Measurements from ENCODE around the gene MCF2L. TPM values are rescaled to one million over a fixed set of nuclear protein-coding genes. Genes with fewer than 3 reads are reported as not detected.
A peak's percentile ranks its signal among the peaks of the same experiment; 100 is the strongest.

The MCF2L gene
- polyA plus RNA-seq, 1 donor, result 30.9 TPM

DNA sequence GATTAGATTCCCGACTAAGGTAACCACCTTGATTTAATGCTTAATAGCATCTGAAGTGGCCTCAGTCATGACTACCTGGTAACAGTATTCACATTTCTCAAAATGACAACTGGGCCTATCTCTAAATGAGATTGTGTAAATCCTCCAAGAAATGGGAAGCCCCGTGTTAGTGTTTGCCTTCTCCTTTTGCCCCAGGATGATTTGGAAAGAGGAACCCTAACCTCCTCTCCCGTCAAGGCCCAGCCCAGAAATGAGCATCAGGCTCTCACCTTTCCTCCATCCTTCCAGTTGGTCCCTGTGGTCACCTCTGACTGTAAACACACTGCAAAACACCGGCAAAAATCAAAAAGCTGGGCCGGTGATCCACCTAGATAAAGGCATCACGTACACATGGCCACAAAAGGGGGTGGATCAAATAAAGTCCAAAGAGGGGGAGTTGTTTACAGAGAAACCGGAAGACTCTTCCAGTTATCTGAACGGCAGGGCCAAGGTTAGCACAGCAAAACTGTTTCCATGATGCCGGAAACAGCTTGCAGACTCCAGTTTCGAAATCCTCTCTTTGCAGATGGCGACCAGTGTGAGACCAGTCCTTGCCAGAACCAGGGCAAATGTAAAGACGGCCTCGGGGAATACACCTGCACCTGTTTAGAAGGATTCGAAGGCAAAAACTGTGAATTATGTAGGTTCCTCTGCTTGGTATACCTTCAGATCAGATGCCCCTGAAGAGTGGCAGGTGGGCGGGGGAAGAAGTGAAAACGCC is 170.0 kb downstream of the MCF2L start:
- WGBS (ENCODE audit: insufficient coverage, low lambda C conversion rate), result 100% methylated on average over 1 of the region's 16 CpGs
- Histone ChIP-seq H3K4me3 (ENCODE audit: low read length) (no peak overlapping the region), H3K27ac (ENCODE audit: low read length) (no peak overlapping the region), H3K9me3 (ENCODE audit: control insufficient read depth, low read depth, low read length) (no peaks in the 10 kb centered on the region), H3K4me1 (ENCODE audit: control insufficient read depth, insufficient read depth, low read length) (peaks cover 7% of the 10 kb centered on the region), H3K27me3 (ENCODE audit: control insufficient read depth, insufficient read depth, low read length) (no peaks in the 10 kb centered on the region), H3K36me3 (ENCODE audit: control insufficient read depth, insufficient read depth, low read length) (peaks cover 28% of the 10 kb centered on the region)
- DNase-seq, result peak; percentile 33 to 58

- peaks cover 7% of the 10 kb centered on the region for H3K4me1 ChIP-seq (ENCODE audit: control insufficient read depth, insufficient read depth, low read length)
- H3K9me3 ChIP-seq (ENCODE audit: control insufficient read depth, low read depth, low read length), result no peaks in the 10 kb centered on the region
- H3K27ac ChIP-seq (ENCODE audit: low read length), result no peak overlapping the region
- DNase-seq, result no peak
- peaks cover 27% of the 10 kb centered on the region for H3K36me3 ChIP-seq (ENCODE audit: control insufficient read depth, insufficient read depth, low read length)
- H3K27me3 ChIP-seq (ENCODE audit: control insufficient read depth, insufficient read depth, low read length), result no peaks in the 10 kb centered on the region
- 100% methylated on average over 1 of the region's 5 CpGs for WGBS (ENCODE audit: insufficient coverage, low lambda C conversion rate)
- H3K4me3 ChIP-seq (ENCODE audit: low read length), result no peak overlapping the region
Observed at GRCh38 chr13:113139577-113139976, 170.6 kb downstream of the MCF2L start.

- H3K27ac ChIP-seq (ENCODE audit: low read length), result no peak overlapping the region
- no peak for DNase-seq
- peaks cover 27% of the 10 kb centered on the region for H3K36me3 ChIP-seq (ENCODE audit: control insufficient read depth, insufficient read depth, low read length)
- WGBS (ENCODE audit: insufficient coverage, low lambda C conversion rate), result no CpG with 5 or more reads among the region's 26 CpGs
- H3K9me3 ChIP-seq (ENCODE audit: control insufficient read depth, low read depth, low read length), result no peaks in the 10 kb centered on the region
- no peak overlapping the region for H3K4me3 ChIP-seq (ENCODE audit: low read length)
- H3K4me1 ChIP-seq (ENCODE audit: control insufficient read depth, insufficient read depth, low read length), result peaks cover 7% of the 10 kb centered on the region
- H3K27me3 ChIP-seq (ENCODE audit: control insufficient read depth, insufficient read depth, low read length), result no peaks in the 10 kb centered on the region
Observed at GRCh38 chr13:113140677-113141600, 171.9 kb downstream of the MCF2L start.

DNA sequence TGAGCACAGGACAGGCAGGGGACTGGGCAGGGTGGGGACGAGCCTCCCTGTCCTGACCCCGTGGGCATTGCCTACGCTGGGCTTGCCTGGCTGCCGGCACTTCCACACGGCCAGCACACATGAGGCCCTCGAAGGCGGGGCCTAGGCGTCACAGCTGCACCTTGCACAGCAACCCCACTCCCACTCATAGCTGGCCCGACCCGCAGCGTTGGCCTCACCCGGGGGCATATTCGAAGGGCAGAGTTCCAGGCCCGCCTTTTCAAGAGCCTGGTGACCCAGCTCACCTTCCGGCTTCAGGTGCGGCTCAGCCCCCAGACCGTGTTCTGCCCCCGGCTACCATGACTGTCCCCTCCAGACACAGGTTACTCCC is 172.6 kb downstream of the MCF2L start:
- Histone ChIP-seq H3K27me3 (ENCODE audit: control insufficient read depth, insufficient read depth, low read length) (no peaks in the 10 kb centered on the region), H3K4me3 (ENCODE audit: low read length) (no peak overlapping the region), H3K27ac (ENCODE audit: low read length) (no peak overlapping the region), H3K4me1 (ENCODE audit: control insufficient read depth, insufficient read depth, low read length) (peaks cover 7% of the 10 kb centered on the region), H3K9me3 (ENCODE audit: control insufficient read depth, low read depth, low read length) (no peaks in the 10 kb centered on the region), H3K36me3 (ENCODE audit: control insufficient read depth, insufficient read depth, low read length) (peaks cover 27% of the 10 kb centered on the region)
- WGBS (ENCODE audit: insufficient coverage, low lambda C conversion rate), result no CpG with 5 or more reads among the region's 18 CpGs
- no peak for DNase-seq

- no peaks in the 10 kb centered on the region for H3K9me3 ChIP-seq (ENCODE audit: control insufficient read depth, low read depth, low read length)
- H3K4me3 ChIP-seq (ENCODE audit: low read length), result no peak overlapping the region
- peaks cover 27% of the 10 kb centered on the region for H3K36me3 ChIP-seq (ENCODE audit: control insufficient read depth, insufficient read depth, low read length)
- WGBS (ENCODE audit: insufficient coverage, low lambda C conversion rate), result no CpG with 5 or more reads among the region's 7 CpGs
- no peak overlapping the region for H3K27ac ChIP-seq (ENCODE audit: low read length)
- no peaks in the 10 kb centered on the region for H3K27me3 ChIP-seq (ENCODE audit: control insufficient read depth, insufficient read depth, low read length)
- no peak for DNase-seq
- peaks cover 4% of the 10 kb centered on the region for H3K4me1 ChIP-seq (ENCODE audit: control insufficient read depth, insufficient read depth, low read length)
Observed at GRCh38 chr13:113142876-113143275, 173.9 kb downstream of the MCF2L start.

- Histone ChIP-seq H3K27me3 (ENCODE audit: control insufficient read depth, insufficient read depth, low read length) (no peaks in the 10 kb centered on the region), H3K4me1 (ENCODE audit: control insufficient read depth, insufficient read depth, low read length) (peaks cover 4% of the 10 kb centered on the region), H3K36me3 (ENCODE audit: control insufficient read depth, insufficient read depth, low read length) (peaks cover 27% of the 10 kb centered on the region), H3K4me3 (ENCODE audit: low read length) (no peak overlapping the region), H3K9me3 (ENCODE audit: control insufficient read depth, low read depth, low read length) (no peaks in the 10 kb centered on the region), H3K27ac (ENCODE audit: low read length) (no peak overlapping the region)
- WGBS (ENCODE audit: insufficient coverage, low lambda C conversion rate), result no CpG with 5 or more reads among the region's 39 CpGs
- no peak for DNase-seq
Observed at GRCh38 chr13:113143466-113144254, 174.6 kb downstream of the MCF2L start.

- Histone ChIP-seq H3K27me3 (ENCODE audit: control insufficient read depth, insufficient read depth, low read length) (no peaks in the 10 kb centered on the region), H3K36me3 (ENCODE audit: control insufficient read depth, insufficient read depth, low read length) (peaks cover 27% of the 10 kb centered on the region), H3K4me3 (ENCODE audit: low read length) (no peak overlapping the region), H3K27ac (ENCODE audit: low read length) (no peak overlapping the region), H3K4me1 (ENCODE audit: control insufficient read depth, insufficient read depth, low read length) (no peaks in the 10 kb centered on the region), H3K9me3 (ENCODE audit: control insufficient read depth, low read depth, low read length) (no peaks in the 10 kb centered on the region)
- no peak for DNase-seq
- whole genome bisulfite sequencing (ENCODE audit: insufficient coverage, low lambda C conversion rate), result no CpG with 5 or more reads among the region's 12 CpGs
Observed at GRCh38 chr13:113144255-113144629, 175.2 kb downstream of the MCF2L start.

- Histone ChIP-seq H3K27ac (ENCODE audit: low read length) (no peak overlapping the region), H3K4me3 (ENCODE audit: low read length) (no peak overlapping the region), H3K4me1 (ENCODE audit: control insufficient read depth, insufficient read depth, low read length) (no peaks in the 10 kb centered on the region), H3K27me3 (ENCODE audit: control insufficient read depth, insufficient read depth, low read length) (no peaks in the 10 kb centered on the region), H3K36me3 (ENCODE audit: control insufficient read depth, insufficient read depth, low read length) (peaks cover 24% of the 10 kb centered on the region), H3K9me3 (ENCODE audit: control insufficient read depth, low read depth, low read length) (no peaks in the 10 kb centered on the region)
- 90% methylated on average over 2 of the region's 12 CpGs for WGBS (ENCODE audit: insufficient coverage, low lambda C conversion rate)
- DNase-seq, result no peak
Observed at GRCh38 chr13:113145496-113145895, 176.5 kb downstream of the MCF2L start.

- WGBS (ENCODE audit: insufficient coverage, low lambda C conversion rate), result no CpG with 5 or more reads among the region's 15 CpGs
Observed at GRCh38 chr13:113145911-113146598, 177.0 kb downstream of the MCF2L start.

GRCh38 chr13:113146750-113147149 is 177.7 kb downstream of the MCF2L start:
- H3K9me3 ChIP-seq (ENCODE audit: control insufficient read depth, low read depth, low read length), result peaks cover under 1% of the 10 kb centered on the region
- no peak overlapping the region for H3K4me3 ChIP-seq (ENCODE audit: low read length)
- DNase-seq, result no peak
- no CpG with 5 or more reads among the region's 9 CpGs for WGBS (ENCODE audit: insufficient coverage, low lambda C conversion rate)
- H3K27me3 ChIP-seq (ENCODE audit: control insufficient read depth, insufficient read depth, low read length), result no peaks in the 10 kb centered on the region
- no peaks in the 10 kb centered on the region for H3K4me1 ChIP-seq (ENCODE audit: control insufficient read depth, insufficient read depth, low read length)
- peaks cover 11% of the 10 kb centered on the region for H3K36me3 ChIP-seq (ENCODE audit: control insufficient read depth, insufficient read depth, low read length)
- H3K27ac ChIP-seq (ENCODE audit: low read length), result no peak overlapping the region

More at GRCh38 chr13:113145911-113146598, 177.0 kb downstream of the MCF2L start:
- DNase-seq, result no peak
- H3K36me3 ChIP-seq (ENCODE audit: control insufficient read depth, insufficient read depth, low read length), result peaks cover 18% of the 10 kb centered on the region
- no peaks in the 10 kb centered on the region for H3K4me1 ChIP-seq (ENCODE audit: control insufficient read depth, insufficient read depth, low read length)
- H3K27ac ChIP-seq (ENCODE audit: low read length), result no peak overlapping the region
- H3K9me3 ChIP-seq (ENCODE audit: control insufficient read depth, low read depth, low read length), result no peaks in the 10 kb centered on the region
- H3K4me3 ChIP-seq (ENCODE audit: low read length), result no peak overlapping the region
- no peaks in the 10 kb centered on the region for H3K27me3 ChIP-seq (ENCODE audit: control insufficient read depth, insufficient read depth, low read length)

Measured in large intestine (tissue), 3 donors.